HCT116 (cell line): ENCODE measurements around the gene RFPL4A. TPM values are rescaled to one million over a fixed set of nuclear protein-coding genes. Genes with fewer than 3 reads are reported as not detected.

ENCODE experiments used
- ATAC-seq: fragments of 200-7000 bp; cut with Tn5 transposase; 2 replicates; pipeline ENCODE4 v1.9.1; 2020; ENCODE audit warnings: mild to moderate bottlenecking, moderate library complexity
- BruUV-seq: library from RNA; stranded (reverse); fragments of 400-500 nt; replicated peaks from 2 replicates; lab custom pipeline; 2021; lab: Mats Ljungman, UMichigan
- CTCF ChIA-PET: fragments of 300-600 bp; sonication (Branson Sonifier 250); formaldehyde crosslinking; loops from one replicate; lab custom pipeline; 2021; ENCODE audit warnings: antibody characterized with exemption; lab: Charles Lee
- POLR2A ChIA-PET: fragments of 300-600, 350-600 bp; sonication (Branson Sonifier 250); formaldehyde crosslinking; loops from one replicate; lab custom pipeline; 2021; ENCODE audit warnings: antibody characterized with exemption; lab: Charles Lee
- RAD21 ChIA-PET, 2 experiments: fragments of 300-600 bp; sonication (Branson Sonifier 250); formaldehyde crosslinking; loops; one replicate each; lab custom pipeline; 2023; ENCODE audit warnings: low total read pairs in 2 of 2; ENCODE audit not compliant: uncharacterized antibody in 2 of 2, unreplicated experiment in 2 of 2, low non-redundant PET in 1 of 2; lab: Charles Lee
- DNase-seq: peaks from one replicate; pipeline ENCODE4 v3.0.0-alpha.2; 2010; ENCODE audit warnings: low read depth, low spot score
- H2AFZ ChIP-seq: fragments of 200-600 bp; shearing (Covaris generic), sonication (generic); 2 replicates; pipeline ENCODE4 v1.6.1; 2017; ENCODE audit warnings: low read depth, mixed run types, mixed read lengths, antibody characterized with exemption, low read length; ENCODE audit not compliant: poor library complexity, severe bottlenecking
- H3K27ac ChIP-seq: 2 replicates; pipeline ENCODE4 v1.5.1; 2012; ENCODE audit warnings: low read depth, low read length
- H3K27me3 ChIP-seq: fragments of 200-600 bp; sonication (generic); 2 replicates; pipeline ENCODE4 v1.6.1; 2016; ENCODE audit warnings: mixed run types, low read length, mixed read lengths; ENCODE audit not compliant: insufficient read depth
- H3K36me3 ChIP-seq, 2 experiments: fragments of 200-500 bp in 1 of 2; fragments of 200-600 bp in 1 of 2; sonication (Bioruptor generic) in 1 of 2; sonication (generic) in 1 of 2; 2 replicates each; pipeline versions ENCODE4 v1.5.1 to v1.6.1; 2014 to 2016; ENCODE audit warnings: low read length in 2 of 2, inconsistent platforms in 1 of 2, mixed read lengths in 1 of 2, mixed run types in 1 of 2; ENCODE audit not compliant: insufficient read depth in 2 of 2, control insufficient read depth in 1 of 2
- H3K4me1 ChIP-seq, 2 experiments: fragments of 200-600 bp in 1 of 2; sonication (generic) in 1 of 2; 2 replicates each; pipeline versions ENCODE4 v1.5.1 to v1.6.1; 2012 to 2017; ENCODE audit warnings: low read length in 2 of 2, inconsistent platforms in 1 of 2, mild to moderate bottlenecking in 1 of 2, mixed read lengths in 1 of 2, mixed run types in 1 of 2, moderate library complexity in 1 of 2; ENCODE audit not compliant: insufficient read depth in 2 of 2, control insufficient read depth in 1 of 2
- H3K4me2 ChIP-seq: fragments of 200-600 bp; sonication (generic); 2 replicates; pipeline ENCODE4 v1.6.1; 2017; ENCODE audit warnings: mixed run types, low read length, mixed read lengths
- H3K4me3 ChIP-seq, 2 experiments: fragments of 200-600 bp in 1 of 2; sonication (generic) in 1 of 2; replicated peaks in 1 of 2; 2 replicates each; pipeline ENCODE4 v1.5.1; 2011 to 2016; ENCODE audit warnings: low read length in 2 of 2, control low read depth in 1 of 2, low read depth in 1 of 2, mild to moderate bottlenecking in 1 of 2, mixed read lengths in 1 of 2, mixed run types in 1 of 2
- H3K79me2 ChIP-seq: fragments of 200-600 bp; sonication (generic); 2 replicates; pipeline ENCODE4 v1.6.1; 2017; ENCODE audit warnings: mild to moderate bottlenecking, mixed run types, low read length, moderate library complexity, mixed read lengths; ENCODE audit not compliant: insufficient read depth
- H3K9ac ChIP-seq: fragments of 200-600 bp; sonication (generic); 2 replicates; pipeline ENCODE4 v1.6.1; 2016; ENCODE audit warnings: low read length, mixed read lengths
- H3K9me2 ChIP-seq: fragments of 200-600 bp; sonication (generic), shearing (Covaris generic); 2 replicates; pipeline ENCODE4 v1.6.1; 2017; ENCODE audit warnings: mixed run types, mild to moderate bottlenecking, moderate library complexity; ENCODE audit not compliant: insufficient read depth
- H3K9me3 ChIP-seq, 2 experiments: fragments of 200-500 bp in 1 of 2; fragments of 200-600 bp in 1 of 2; sonication (Bioruptor generic) in 1 of 2; sonication (generic) in 1 of 2; 2 replicates each; pipeline ENCODE4 v1.6.1; 2014 to 2017; ENCODE audit warnings: low read length in 2 of 2, mixed read lengths in 2 of 2, inconsistent platforms in 1 of 2, low read depth in 1 of 2, mild to moderate bottlenecking in 1 of 2, mixed run types in 1 of 2, moderate library complexity in 1 of 2; ENCODE audit not compliant: control insufficient read depth in 1 of 2, insufficient read depth in 1 of 2
- H4K20me1 ChIP-seq: fragments of 200-600 bp; sonication (generic), shearing (Covaris generic); 2 replicates; pipeline ENCODE4 v1.6.1; 2017; ENCODE audit warnings: mixed run types, mild to moderate bottlenecking, moderate library complexity; ENCODE audit not compliant: insufficient read depth
- EGR1 ChIP-seq: IDR thresholded peaks from 2 replicates; pipeline ENCODE4 v1.6.1; 2012; ENCODE audit warnings: low read depth
- ELF1 ChIP-seq: IDR thresholded peaks from 2 replicates; pipeline ENCODE4 v1.6.1; 2012; ENCODE audit warnings: low read depth, borderline replicate concordance
- POLR2AphosphoS5 ChIP-seq: IDR thresholded peaks from 2 replicates; pipeline ENCODE4 v1.6.1; 2011; ENCODE audit warnings: mild to moderate bottlenecking, low read depth, low read length, moderate library complexity
- RAD21 ChIP-seq: IDR thresholded peaks from 2 replicates; pipeline ENCODE4 v1.6.1; 2012; ENCODE audit warnings: low read depth, mild to moderate bottlenecking
- REST ChIP-seq: IDR thresholded peaks from 2 replicates; pipeline ENCODE4 v1.6.1; 2012; ENCODE audit warnings: low read depth
- TCF7L2 ChIP-seq: IDR thresholded peaks from 2 replicates; pipeline ENCODE4 v1.7.0; 2011; ENCODE audit warnings: borderline replicate concordance, inconsistent platforms; ENCODE audit not compliant: insufficient read depth, insufficient read length; ENCODE audit errors: extremely low read depth
- YY1 ChIP-seq: IDR thresholded peaks from 2 replicates; pipeline ENCODE4 v1.6.1; 2011; ENCODE audit warnings: low read length, low read depth, moderate library complexity, mild to moderate bottlenecking; ENCODE audit not compliant: insufficient replicate concordance; ENCODE audit errors: extremely low read depth
- ZNF274 ChIP-seq: fragments of 200-500 bp; sonication (Bioruptor generic); IDR thresholded peaks from 2 replicates; pipeline ENCODE4 v1.6.1; 2014; ENCODE audit warnings: mild to moderate bottlenecking, low read depth, low read length, inconsistent platforms
- intact Hi-C: fragments of 100-400 bp; cut with micrococcal nuclease; formaldehyde crosslinking; loops from 2 replicates; pipeline ENCODE4 v1.10.0; 2022
- total RNA-seq: library from RNA; stranded (reverse); gene quantifications from one replicate; pipeline ENCODE4 v1.2.1, GENCODE V29; 2021; ENCODE audit not compliant: unreplicated experiment

The RFPL4A gene
- total RNA-seq, 1 experiment from 2014 or later, result not detected

DNA sequence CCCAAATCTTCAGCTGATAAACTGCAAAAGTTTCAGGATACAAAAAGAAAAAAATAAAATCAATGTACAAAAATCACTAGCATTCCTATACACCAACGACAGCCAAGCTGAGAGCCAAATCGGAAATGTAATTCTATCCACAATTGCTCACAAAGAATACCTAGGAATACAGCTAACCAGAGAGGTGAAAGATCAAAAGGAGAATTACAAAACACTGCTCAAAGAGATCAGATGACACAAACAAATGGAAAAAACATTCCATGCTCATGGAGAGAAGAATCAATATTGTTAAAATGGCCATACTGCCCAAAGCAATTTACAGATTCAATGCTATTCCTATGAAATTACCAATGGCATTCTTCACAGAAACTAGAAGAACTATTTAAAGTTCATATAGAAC, 43.4 kb downstream of the RFPL4A start:
- H3K27me3 ChIP-seq, result no peaks in the 10 kb centered on the region
- RAD21 ChIA-PET, result no interaction called here
- intact Hi-C loops, result no loop called here
- ATAC-seq, result no peak
- POLR2A ChIA-PET, result no interaction called here
- no peaks in the 10 kb centered on the region for H3K9me2 ChIP-seq
- CTCF ChIA-PET, result no interaction called here
- no peaks in the 10 kb centered on the region for H3K4me1 ChIP-seq
- no peak overlapping the region for H3K27ac ChIP-seq
- no peak overlapping the region for H3K4me3 ChIP-seq
- H2AFZ ChIP-seq, result no peak overlapping the region
- no peaks in the 10 kb centered on the region for H3K36me3 ChIP-seq
- no TSS peak for BruUV-seq
- no peak overlapping the region for H3K4me2 ChIP-seq
- DNase-seq, result no peak
- no peaks in the 10 kb centered on the region for H3K9me3 ChIP-seq
- H3K9ac ChIP-seq, result no peak overlapping the region
- no peaks in the 10 kb centered on the region for H3K79me2 ChIP-seq
- TF ChIP-seq YY1 (no peak), ZNF274 (no peak), REST (no peak), ELF1 (no peak), TCF7L2 (no peak), EGR1 (no peak), RAD21 (no peak), POLR2AphosphoS5 (no peak)
- TF ChIP-seq, all 23 proteins: peak for 0
- no peaks in the 10 kb centered on the region for H4K20me1 ChIP-seq
